HepG2 (cell line): ENCODE data around the gene UNKL. TPM values are rescaled to one million over a fixed set of nuclear protein-coding genes. Genes with fewer than 3 reads are reported as not detected.
A peak's percentile ranks its signal among the peaks of the same experiment; 100 is the strongest.

Experiments
- ATF5 ChIP-seq: sonication (generic); formaldehyde crosslinking; IDR thresholded peaks from 2 replicates; pipeline ENCODE4 v1.4.0; 2020; ENCODE audit warnings: mild to moderate bottlenecking, low read depth, missing genetic modification reagents
- BRF2 ChIP-seq: sonication (generic); formaldehyde crosslinking; IDR thresholded peaks from 2 replicates; pipeline ENCODE4 v1.8.1; 2022; ENCODE audit warnings: mild to moderate bottlenecking, missing genetic modification reagents
- GABPB1 ChIP-seq: IDR thresholded peaks from 2 replicates; pipeline ENCODE4 v1.6.1; 2016; ENCODE audit warnings: mild to moderate bottlenecking, missing genetic modification reagents, moderate library complexity, missing compliant biosample characterization
- HNRNPH1 ChIP-seq: fragments of 200-400 bp; formaldehyde crosslinking; optimal IDR thresholded peaks from 2 replicates; pipeline ENCODE3; 2017; ENCODE audit warnings: mild to moderate bottlenecking, low read depth, low read length
- HNRNPK ChIP-seq: fragments of 200-400 bp; formaldehyde crosslinking; IDR thresholded peaks from 2 replicates; pipeline ENCODE4 v1.6.1; 2018; ENCODE audit warnings: low read length, low read depth, moderate library complexity, mild to moderate bottlenecking; ENCODE audit not compliant: poor library complexity, severe bottlenecking
- MLXIP ChIP-seq: sonication (generic); formaldehyde crosslinking; IDR thresholded peaks from 2 replicates; pipeline ENCODE4 v1.9.0; 2021; ENCODE audit warnings: missing genetic modification reagents, borderline replicate concordance
- MYC ChIP-seq: sonication (generic); formaldehyde crosslinking; IDR thresholded peaks from 2 replicates; pipeline ENCODE4 v1.9.0; 2021; ENCODE audit warnings: missing genetic modification reagents, borderline replicate concordance
- PRDM15 ChIP-seq: sonication (generic); formaldehyde crosslinking; IDR thresholded peaks from 2 replicates; pipeline ENCODE4 v1.4.0; 2020; ENCODE audit warnings: missing genetic modification reagents
- RFX5 ChIP-seq: IDR thresholded peaks from 2 replicates; pipeline ENCODE4 v1.6.1; 2011; ENCODE audit warnings: low read depth, low read length, improper control_type of control experiment
- SAP130 ChIP-seq: IDR thresholded peaks from 2 replicates; pipeline ENCODE4 v1.6.1; 2016; ENCODE audit warnings: low read depth
- SMYD3 ChIP-seq: sonication (generic); formaldehyde crosslinking; IDR thresholded peaks from 2 replicates; pipeline ENCODE4 v1.8.1; 2023; ENCODE audit warnings: mild to moderate bottlenecking, missing genetic modification reagents
- ZNF441 ChIP-seq: sonication (generic); formaldehyde crosslinking; IDR thresholded peaks from 2 replicates; pipeline ENCODE4 v1.7.0; 2021; ENCODE audit warnings: missing genetic modification reagents, borderline replicate concordance
- ZNF891 ChIP-seq: sonication (generic); formaldehyde crosslinking; IDR thresholded peaks from 2 replicates; pipeline ENCODE4 v1.5.0; 2020; ENCODE audit warnings: mild to moderate bottlenecking, missing genetic modification reagents
- polyA plus RNA-seq, 8 experiments: library from polyadenylated mRNA; depleted of rRNA in 3 of 8; stranded (reverse) in 7 of 8; unstranded in 1 of 8; fragments of >200 nt; fragmentation: Illumina TruSeq in 4 of 8; extraction: Trizol in 4 of 8; gene quantifications; 2 replicates each; pipeline versions ENCODE4 v1.2.1 to v1.2.3, GENCODE V29; 2011 to 2016; ENCODE audit warnings: low read depth in 4 of 8, missing spikeins in 1 of 8, mixed read lengths in 1 of 8; ENCODE audit not compliant: insufficient read depth in 1 of 8
- total RNA-seq, 5 experiments: library from RNA; depleted of rRNA; stranded (reverse); fragments of >200 nt; fragmentation: Illumina TruSeq; extraction: Trizol; gene quantifications; 2 replicates each; pipeline ENCODE4 v1.2.3, GENCODE V29; 2016; ENCODE audit warnings: low read depth in 1 of 5

The UNKL gene
- total and polyA plus RNA-seq, 2 of the 13 experiments (the other 11 are each of a cell fraction or from before 2014, with no cell fraction given), result 10.4 to 17.6 TPM

- TF ChIP-seq PRDM15 (CRISPR knock-in tag) (no peak), BRF2 (CRISPR knock-in tag) (no peak), ZNF441 (CRISPR knock-in tag) (no peak), RFX5 (no peak), MLXIP (no peak), MYC (0 out of 2 replicates have a peak, but pooled peaks have one; percentile 32), HNRNPH1 (no peak), ATF5 (CRISPR knock-in tag) (no peak), GABPB1 (CRISPR knock-in tag) (0 out of 2 replicates have a peak, but pooled peaks have one; percentile 23), ZNF891 (CRISPR knock-in tag) (no peak), SMYD3 (CRISPR knock-in tag) (no peak), HNRNPK (peak; percentile 71), SAP130 (CRISPR knock-in tag) (0 out of 2 replicates have a peak, but pooled peaks have one; percentile 24)
Observed at GRCh38 chr16:1338119-1338730, 76.3 kb downstream of the UNKL start (continued).
